K562 (cell line): ENCODE results near the gene NEU1.

ENCODE experiments used
- CEBPB ChIP-seq: fragments of 450-650 bp; IDR thresholded peaks from 2 replicates; pipeline ENCODE4 v1.6.1; 2016; ENCODE audit warnings: missing genetic modification characterization, missing compliant biosample characterization
- EP300 ChIP-seq: IDR thresholded peaks from 2 replicates; pipeline ENCODE4 v1.6.1; 2012; ENCODE audit warnings: low read length, improper control_type of control experiment
- HNRNPH1 ChIP-seq: fragments of 200-400 bp; formaldehyde crosslinking; optimal IDR thresholded peaks from 2 replicates; pipeline ENCODE3; 2017; ENCODE audit warnings: low read depth, mild to moderate bottlenecking, low read length, moderate library complexity
- MEF2D ChIP-seq: conservative IDR thresholded peaks from 2 replicates; pipeline ENCODE4 v1.6.1; 2016; ENCODE audit warnings: low read depth, missing genetic modification characterization, missing compliant biosample characterization
- SRSF7 ChIP-seq: fragments of 200-400 bp; formaldehyde crosslinking; optimal IDR thresholded peaks from 2 replicates; pipeline ENCODE3; 2017; ENCODE audit warnings: mild to moderate bottlenecking, low read depth, low read length
- TAF1 ChIP-seq: IDR thresholded peaks from 2 replicates; pipeline ENCODE4 v1.6.1; 2011; ENCODE audit warnings: mild to moderate bottlenecking, low read length, moderate library complexity; ENCODE audit not compliant: insufficient read depth, control insufficient read depth, severe bottlenecking; ENCODE audit errors: extremely low read depth
- ZNF561 ChIP-seq: fragments of 450-650 bp; formaldehyde crosslinking; conservative IDR thresholded peaks from 2 replicates; pipeline ENCODE4 v1.4.0; 2020; ENCODE audit warnings: mild to moderate bottlenecking, moderate library complexity
- TF ChIP-seq, protein P1 (sequence below): sonication (generic); formaldehyde crosslinking; IDR thresholded peaks from 2 replicates; pipeline ENCODE4 v1.9.0; 2022; ENCODE audit warnings: mild to moderate bottlenecking, missing genetic modification reagents
- TF ChIP-seq, protein P2 (sequence below), 3 experiments: fragments of 200-800 bp in 1 of 3; fragments of 250-450 bp in 1 of 3; fragments of 450-650 bp in 1 of 3; sonication (Bioruptor Pico) in 1 of 3; sonication (Bioruptor generic) in 1 of 3; formaldehyde crosslinking in 1 of 3; IDR thresholded peaks; 2 replicates each; pipeline versions ENCODE4 v1.6.1 to v1.8.0; 2016 to 2022; ENCODE audit warnings: mild to moderate bottlenecking in 2 of 3, missing genetic modification characterization in 2 of 3, missing compliant biosample characterization in 1 of 3, moderate library complexity in 1 of 3
- TF ChIP-seq, protein P3 (sequence below): sonication (generic); formaldehyde crosslinking; IDR thresholded peaks from 2 replicates; pipeline ENCODE4 v1.8.1; 2022; ENCODE audit warnings: missing genetic modification reagents
- TF ChIP-seq, protein P4 (sequence below): fragments of 200-800 bp; sonication (Bioruptor generic); IDR thresholded peaks from 2 replicates; pipeline ENCODE4 v1.6.1; 2017; ENCODE audit warnings: missing genetic modification characterization, missing compliant biosample characterization
- TF ChIP-seq, protein P5 (sequence below), 3 experiments: IDR thresholded peaks in 2 of 3; conservative IDR thresholded peaks in 1 of 3; 2 replicates each; pipeline ENCODE4 v1.5.1; 2011 to 2012; ENCODE audit warnings: low read length in 3 of 3, mild to moderate bottlenecking in 3 of 3, control low read depth in 2 of 3, improper control_type of control experiment in 1 of 3, inconsistent platforms in 1 of 3, low read depth in 1 of 3, mixed read lengths in 1 of 3, moderate library complexity in 1 of 3; ENCODE audit not compliant: insufficient read depth in 2 of 3
- TF ChIP-seq, protein P6 (sequence below), 2 experiments: fragments of 450-650 bp in 1 of 2; sonication (generic) in 1 of 2; formaldehyde crosslinking in 1 of 2; IDR thresholded peaks in 1 of 2; conservative IDR thresholded peaks in 1 of 2; 2 replicates each; pipeline versions ENCODE4 v1.6.1 to v1.8.1; 2016 to 2023; ENCODE audit warnings: mild to moderate bottlenecking in 2 of 2, moderate library complexity in 2 of 2, inconsistent platforms in 1 of 2, missing genetic modification reagents in 1 of 2

DNA sequence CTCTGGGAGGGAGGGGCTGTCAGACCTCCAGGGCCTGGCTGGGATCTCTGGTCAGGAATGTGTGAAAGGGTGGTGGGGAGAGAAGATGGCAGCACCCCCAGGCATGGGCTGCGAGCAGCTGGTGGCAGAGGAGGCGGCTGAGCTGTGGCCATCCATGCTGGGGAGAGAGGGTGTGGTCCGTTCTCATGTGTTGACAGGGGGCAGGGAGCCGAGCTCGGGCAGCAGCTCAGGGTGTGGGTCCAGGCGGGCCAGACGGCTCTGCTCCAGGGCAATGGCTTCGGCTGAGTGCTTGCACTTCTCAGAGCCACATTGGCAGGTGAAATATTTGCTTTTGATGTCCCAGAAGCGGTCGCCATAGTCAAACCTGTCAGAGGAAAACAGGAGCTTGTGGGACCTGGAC, 17.3 kb upstream of the NEU1 start:
- TF ChIP-seq HNRNPH1 (no peak), TAF1 (no peak), EP300 (no peak), CEBPB (tag) (no peak), MEF2D (tag) (no peak), ZNF561 (CRISPR knock-in tag) (no peak), SRSF7 (no peak)
- TF ChIP-seq, protein P1, sequence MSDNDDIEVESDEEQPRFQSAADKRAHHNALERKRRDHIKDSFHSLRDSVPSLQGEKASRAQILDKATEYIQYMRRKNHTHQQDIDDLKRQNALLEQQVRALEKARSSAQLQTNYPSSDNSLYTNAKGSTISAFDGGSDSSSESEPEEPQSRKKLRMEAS (CRISPR knock-in tag) = no peak
- TF ChIP-seq, protein P2, sequence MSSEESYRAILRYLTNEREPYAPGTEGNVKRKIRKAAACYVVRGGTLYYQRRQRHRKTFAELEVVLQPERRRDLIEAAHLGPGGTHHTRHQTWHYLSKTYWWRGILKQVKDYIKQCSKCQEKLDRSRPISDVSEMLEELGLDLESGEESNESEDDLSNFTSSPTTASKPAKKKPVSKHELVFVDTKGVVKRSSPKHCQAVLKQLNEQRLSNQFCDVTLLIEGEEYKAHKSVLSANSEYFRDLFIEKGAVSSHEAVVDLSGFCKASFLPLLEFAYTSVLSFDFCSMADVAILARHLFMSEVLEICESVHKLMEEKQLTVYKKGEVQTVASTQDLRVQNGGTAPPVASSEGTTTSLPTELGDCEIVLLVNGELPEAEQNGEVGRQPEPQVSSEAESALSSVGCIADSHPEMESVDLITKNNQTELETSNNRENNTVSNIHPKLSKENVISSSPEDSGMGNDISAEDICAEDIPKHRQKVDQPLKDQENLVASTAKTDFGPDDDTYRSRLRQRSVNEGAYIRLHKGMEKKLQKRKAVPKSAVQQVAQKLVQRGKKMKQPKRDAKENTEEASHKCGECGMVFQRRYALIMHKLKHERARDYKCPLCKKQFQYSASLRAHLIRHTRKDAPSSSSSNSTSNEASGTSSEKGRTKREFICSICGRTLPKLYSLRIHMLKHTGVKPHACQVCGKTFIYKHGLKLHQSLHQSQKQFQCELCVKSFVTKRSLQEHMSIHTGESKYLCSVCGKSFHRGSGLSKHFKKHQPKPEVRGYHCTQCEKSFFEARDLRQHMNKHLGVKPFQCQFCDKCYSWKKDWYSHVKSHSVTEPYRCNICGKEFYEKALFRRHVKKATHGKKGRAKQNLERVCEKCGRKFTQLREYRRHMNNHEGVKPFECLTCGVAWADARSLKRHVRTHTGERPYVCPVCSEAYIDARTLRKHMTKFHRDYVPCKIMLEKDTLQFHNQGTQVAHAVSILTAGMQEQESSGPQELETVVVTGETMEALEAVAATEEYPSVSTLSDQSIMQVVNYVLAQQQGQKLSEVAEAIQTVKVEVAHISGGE (CRISPR knock-in tag; IDR thresholded peaks at IDR 0.05) = no peak
- TF ChIP-seq, protein P3, sequence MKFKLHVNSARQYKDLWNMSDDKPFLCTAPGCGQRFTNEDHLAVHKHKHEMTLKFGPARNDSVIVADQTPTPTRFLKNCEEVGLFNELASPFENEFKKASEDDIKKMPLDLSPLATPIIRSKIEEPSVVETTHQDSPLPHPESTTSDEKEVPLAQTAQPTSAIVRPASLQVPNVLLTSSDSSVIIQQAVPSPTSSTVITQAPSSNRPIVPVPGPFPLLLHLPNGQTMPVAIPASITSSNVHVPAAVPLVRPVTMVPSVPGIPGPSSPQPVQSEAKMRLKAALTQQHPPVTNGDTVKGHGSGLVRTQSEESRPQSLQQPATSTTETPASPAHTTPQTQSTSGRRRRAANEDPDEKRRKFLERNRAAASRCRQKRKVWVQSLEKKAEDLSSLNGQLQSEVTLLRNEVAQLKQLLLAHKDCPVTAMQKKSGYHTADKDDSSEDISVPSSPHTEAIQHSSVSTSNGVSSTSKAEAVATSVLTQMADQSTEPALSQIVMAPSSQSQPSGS (CRISPR knock-in tag) = no peak
- TF ChIP-seq, protein P4, sequence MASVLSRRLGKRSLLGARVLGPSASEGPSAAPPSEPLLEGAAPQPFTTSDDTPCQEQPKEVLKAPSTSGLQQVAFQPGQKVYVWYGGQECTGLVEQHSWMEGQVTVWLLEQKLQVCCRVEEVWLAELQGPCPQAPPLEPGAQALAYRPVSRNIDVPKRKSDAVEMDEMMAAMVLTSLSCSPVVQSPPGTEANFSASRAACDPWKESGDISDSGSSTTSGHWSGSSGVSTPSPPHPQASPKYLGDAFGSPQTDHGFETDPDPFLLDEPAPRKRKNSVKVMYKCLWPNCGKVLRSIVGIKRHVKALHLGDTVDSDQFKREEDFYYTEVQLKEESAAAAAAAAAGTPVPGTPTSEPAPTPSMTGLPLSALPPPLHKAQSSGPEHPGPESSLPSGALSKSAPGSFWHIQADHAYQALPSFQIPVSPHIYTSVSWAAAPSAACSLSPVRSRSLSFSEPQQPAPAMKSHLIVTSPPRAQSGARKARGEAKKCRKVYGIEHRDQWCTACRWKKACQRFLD = no peak
- TF ChIP-seq, protein P5, sequence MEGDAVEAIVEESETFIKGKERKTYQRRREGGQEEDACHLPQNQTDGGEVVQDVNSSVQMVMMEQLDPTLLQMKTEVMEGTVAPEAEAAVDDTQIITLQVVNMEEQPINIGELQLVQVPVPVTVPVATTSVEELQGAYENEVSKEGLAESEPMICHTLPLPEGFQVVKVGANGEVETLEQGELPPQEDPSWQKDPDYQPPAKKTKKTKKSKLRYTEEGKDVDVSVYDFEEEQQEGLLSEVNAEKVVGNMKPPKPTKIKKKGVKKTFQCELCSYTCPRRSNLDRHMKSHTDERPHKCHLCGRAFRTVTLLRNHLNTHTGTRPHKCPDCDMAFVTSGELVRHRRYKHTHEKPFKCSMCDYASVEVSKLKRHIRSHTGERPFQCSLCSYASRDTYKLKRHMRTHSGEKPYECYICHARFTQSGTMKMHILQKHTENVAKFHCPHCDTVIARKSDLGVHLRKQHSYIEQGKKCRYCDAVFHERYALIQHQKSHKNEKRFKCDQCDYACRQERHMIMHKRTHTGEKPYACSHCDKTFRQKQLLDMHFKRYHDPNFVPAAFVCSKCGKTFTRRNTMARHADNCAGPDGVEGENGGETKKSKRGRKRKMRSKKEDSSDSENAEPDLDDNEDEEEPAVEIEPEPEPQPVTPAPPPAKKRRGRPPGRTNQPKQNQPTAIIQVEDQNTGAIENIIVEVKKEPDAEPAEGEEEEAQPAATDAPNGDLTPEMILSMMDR (IDR thresholded peaks at IDR 0.05 in 2 of 3, conservative IDR thresholded peaks at IDR 0.05 in 1 of 3; ENCODE audit: insufficient read depth in 2 of 3, low read depth in 1 of 3, low read length in 3 of 3) = no peak
- TF ChIP-seq, protein P6, sequence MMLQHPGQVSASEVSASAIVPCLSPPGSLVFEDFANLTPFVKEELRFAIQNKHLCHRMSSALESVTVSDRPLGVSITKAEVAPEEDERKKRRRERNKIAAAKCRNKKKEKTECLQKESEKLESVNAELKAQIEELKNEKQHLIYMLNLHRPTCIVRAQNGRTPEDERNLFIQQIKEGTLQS (IDR thresholded peaks at IDR 0.05) = no peak
- TF ChIP-seq, protein P6 (CRISPR knock-in tag; conservative IDR thresholded peaks at IDR 0.05) = no peak
